Sigmoid colon (tissue), 7 donors: ENCODE measurements around the gene MUC5AC. TPM values are rescaled to one million over a fixed set of nuclear protein-coding genes. Genes with fewer than 3 reads are reported as not detected.
"Not testable (repeated sequence)": the region's sequence is repeated elsewhere in the genome, so short reads cannot be mapped to it uniquely, and the experiment has no call there.

ENCODE experiments used
- DNase-seq: peaks from one replicate; pipeline ENCODE4 v3.0.0-alpha.2; 2019
- H3K27ac ChIP-seq, 4 donors: fragments of 200-600 bp; sonication (generic); one replicate each; pipeline ENCODE4 v1.5.1; 2016 to 2019; ENCODE audit warnings: mild to moderate bottlenecking in 1 of 4
- H3K27me3 ChIP-seq, 3 donors: fragments of 200-600 bp; sonication (generic); one replicate each; pipeline ENCODE4 v1.5.1; 2019; ENCODE audit warnings: mild to moderate bottlenecking in 1 of 3
- H3K36me3 ChIP-seq, 4 donors: fragments of 200-600 bp; sonication (generic); one replicate each; pipeline ENCODE4 v1.5.1; 2016 to 2019
- H3K4me1 ChIP-seq, 4 donors: fragments of 200-600 bp; sonication (generic); one replicate each; pipeline ENCODE4 v1.5.1; 2017 to 2019
- H3K4me3 ChIP-seq, 4 donors: fragments of 200-600 bp; sonication (generic); one replicate each; pipeline ENCODE4 v1.5.1; 2017 to 2019; ENCODE audit warnings: mild to moderate bottlenecking in 2 of 4, moderate library complexity in 1 of 4
- H3K9me3 ChIP-seq, 4 donors: fragments of 200-600 bp in 3 of 4; sonication (generic) in 3 of 4; one replicate each; pipeline versions ENCODE4 v1.5.1 to v1.6.1; 2013 to 2019
- EP300 ChIP-seq, 4 donors: sonication (generic); formaldehyde crosslinking; IDR thresholded peaks; one replicate each; pipeline ENCODE4 v1.6.1; 2017; ENCODE audit warnings: antibody characterized with exemption in 4 of 4
- POLR2A ChIP-seq, 2 donors: fragments of 450-650 bp; IDR thresholded peaks; one replicate each; pipeline ENCODE4 v1.6.1; 2016; ENCODE audit warnings: antibody characterized with exemption in 2 of 2, mild to moderate bottlenecking in 2 of 2, moderate library complexity in 2 of 2
- POLR2AphosphoS5 ChIP-seq, 4 donors: sonication (generic); formaldehyde crosslinking; IDR thresholded peaks; one replicate each; pipeline ENCODE4 v1.6.1; 2017; ENCODE audit warnings: antibody characterized with exemption in 4 of 4
- WGBS, 2 donors: extraction: QIAGEN DNeasy Blood & Tissue Kit; methylation state at CpG; one replicate each; pipeline ENCODE4 v1.1.7; 2013; 5-methylcytosine and 5-hydroxymethylcytosine counted together
- intact Hi-C: fragments of 100-400 bp; cut with DNase I; formaldehyde crosslinking; loops from one replicate; pipeline ENCODE4 v1.15.1; 2023
- polyA plus RNA-seq, 3 donors: library from polyadenylated mRNA; stranded (reverse); fragments of 200-250 nt; gene quantifications; one replicate each; pipeline ENCODE4 v1.2.3, GENCODE V29; 2013
- total RNA-seq, 4 donors: library from RNA; depleted of rRNA; stranded (reverse); fragments of >200 nt; gene quantifications; one replicate each; pipeline ENCODE4 v1.1.0, GENCODE V29; 2016
- TF ChIP-seq, protein P1 (sequence below), 4 experiments: fragments of 450-650 bp in 3 of 4; fragments of 200-600 bp in 1 of 4; IDR thresholded peaks; one replicate each; pipeline ENCODE4 v1.5.1; 2016 to 2019; ENCODE audit warnings: antibody characterized with exemption in 4 of 4, mild to moderate bottlenecking in 3 of 4, moderate library complexity in 2 of 4
- donor health status: healthy with polysubstance abuse.
- donor health status: Bipolar disorder and iron deficiency.
- donor health status: healthy.

MUC5AC gene
- total and polyA plus RNA-seq, 7 donors = under 0.01 to 0.09 (median under 0.01) TPM; not detected in 4

DNA sequence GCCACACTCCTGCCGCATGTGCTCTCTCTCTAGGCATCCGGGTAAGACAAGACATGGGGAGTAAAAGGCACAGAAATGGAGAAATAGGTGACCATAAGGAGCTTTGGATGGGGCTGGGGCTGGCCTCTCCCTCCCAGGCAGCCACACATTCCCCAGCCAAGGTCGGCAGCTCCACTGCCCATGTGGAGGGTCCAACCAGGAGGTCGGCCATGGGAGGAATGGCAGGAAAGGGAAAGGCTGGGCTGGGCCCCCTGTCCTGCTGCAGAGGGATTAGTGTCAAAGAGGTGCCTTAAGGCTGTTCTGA, 460 bp upstream of the MUC5AC start:
- H3K4me3 ChIP-seq = no peak overlapping the region
- no peak overlapping the region for H3K27ac ChIP-seq
- no peaks in the 10 kb centered on the region for H3K9me3 ChIP-seq
- TF ChIP-seq, protein P1, sequence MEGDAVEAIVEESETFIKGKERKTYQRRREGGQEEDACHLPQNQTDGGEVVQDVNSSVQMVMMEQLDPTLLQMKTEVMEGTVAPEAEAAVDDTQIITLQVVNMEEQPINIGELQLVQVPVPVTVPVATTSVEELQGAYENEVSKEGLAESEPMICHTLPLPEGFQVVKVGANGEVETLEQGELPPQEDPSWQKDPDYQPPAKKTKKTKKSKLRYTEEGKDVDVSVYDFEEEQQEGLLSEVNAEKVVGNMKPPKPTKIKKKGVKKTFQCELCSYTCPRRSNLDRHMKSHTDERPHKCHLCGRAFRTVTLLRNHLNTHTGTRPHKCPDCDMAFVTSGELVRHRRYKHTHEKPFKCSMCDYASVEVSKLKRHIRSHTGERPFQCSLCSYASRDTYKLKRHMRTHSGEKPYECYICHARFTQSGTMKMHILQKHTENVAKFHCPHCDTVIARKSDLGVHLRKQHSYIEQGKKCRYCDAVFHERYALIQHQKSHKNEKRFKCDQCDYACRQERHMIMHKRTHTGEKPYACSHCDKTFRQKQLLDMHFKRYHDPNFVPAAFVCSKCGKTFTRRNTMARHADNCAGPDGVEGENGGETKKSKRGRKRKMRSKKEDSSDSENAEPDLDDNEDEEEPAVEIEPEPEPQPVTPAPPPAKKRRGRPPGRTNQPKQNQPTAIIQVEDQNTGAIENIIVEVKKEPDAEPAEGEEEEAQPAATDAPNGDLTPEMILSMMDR (IDR thresholded peaks at IDR 0.05) = no peak
- TF ChIP-seq EP300 (IDR thresholded peaks at IDR 0.05) (no peak), POLR2AphosphoS5 (IDR thresholded peaks at IDR 0.05) (no peak), POLR2A (IDR thresholded peaks at IDR 0.05) (no peak)
- intact Hi-C loops = no loop called here
- peaks cover 0 to 16% (median 0%) of the 10 kb centered on the region in 3 donors for H3K27me3 ChIP-seq
- H3K36me3 ChIP-seq = no peaks in the 10 kb centered on the region
- WGBS, 2 donors = 56 to 72% methylated on average over 4 of the region's 4 CpGs
- H3K4me1 ChIP-seq = no peaks in the 10 kb centered on the region
- DNase-seq = no peak

DNA sequence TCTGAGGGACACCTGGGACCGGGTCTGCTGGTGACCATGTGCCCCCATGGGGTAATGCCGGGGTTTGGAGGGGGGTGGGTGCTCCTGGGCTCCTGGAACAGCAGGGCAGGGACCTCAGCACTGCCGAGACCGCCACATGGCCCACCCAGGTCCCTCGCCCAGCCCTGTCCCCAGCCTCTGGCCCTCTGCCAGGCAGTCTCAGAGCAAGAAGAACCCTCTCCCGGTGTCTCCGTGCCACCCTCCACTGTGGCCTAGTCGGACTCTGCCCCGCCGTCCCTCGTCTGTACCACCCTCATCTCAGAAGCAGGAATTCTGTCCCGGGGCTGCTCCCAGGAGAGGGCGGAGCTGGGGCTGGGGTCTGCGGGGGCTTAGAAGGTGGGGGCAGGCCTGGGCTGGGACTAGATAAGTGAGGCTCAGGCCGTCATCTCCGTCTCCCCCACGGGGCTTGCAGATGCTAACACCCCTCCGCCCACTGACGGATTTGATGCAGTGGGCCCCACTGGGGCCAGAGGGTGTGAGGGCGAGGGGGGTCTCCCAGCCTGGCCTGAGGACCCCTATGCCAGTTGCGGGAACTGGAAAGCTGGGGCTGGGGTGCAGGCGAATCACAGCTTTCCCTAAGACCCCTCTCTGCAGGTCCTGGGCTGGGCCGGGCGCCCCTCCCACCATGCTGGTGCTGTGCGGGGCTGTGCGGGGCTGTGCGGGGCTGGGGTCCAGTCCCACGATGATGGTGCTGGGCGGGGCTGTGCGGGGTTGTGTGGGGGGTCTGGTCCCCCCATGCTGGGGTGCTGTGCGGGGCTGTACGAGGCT, 1.1 kb downstream of the MUC5AC start:
- H3K4me3 ChIP-seq = no peak overlapping the region
- DNase-seq = no peak
- 72 to 86% methylated on average over 32 of the region's 32 CpGs for WGBS, 2 donors
- H3K4me1 ChIP-seq = no peaks in the 10 kb centered on the region
- intact Hi-C loops = no loop called here
- peaks cover 0 to 8% (median 0%) of the 10 kb centered on the region in 3 donors for H3K27me3 ChIP-seq
- H3K9me3 ChIP-seq = no peaks in the 10 kb centered on the region
- H3K36me3 ChIP-seq = no peaks in the 10 kb centered on the region
- TF ChIP-seq, protein P1 (IDR thresholded peaks at IDR 0.05) = no peak
- TF ChIP-seq EP300 (IDR thresholded peaks at IDR 0.05) = no peak
- TF ChIP-seq POLR2A (IDR thresholded peaks at IDR 0.05) = no peak
- TF ChIP-seq POLR2AphosphoS5 (IDR thresholded peaks at IDR 0.05) = no peak
- no peak overlapping the region for H3K27ac ChIP-seq

DNA sequence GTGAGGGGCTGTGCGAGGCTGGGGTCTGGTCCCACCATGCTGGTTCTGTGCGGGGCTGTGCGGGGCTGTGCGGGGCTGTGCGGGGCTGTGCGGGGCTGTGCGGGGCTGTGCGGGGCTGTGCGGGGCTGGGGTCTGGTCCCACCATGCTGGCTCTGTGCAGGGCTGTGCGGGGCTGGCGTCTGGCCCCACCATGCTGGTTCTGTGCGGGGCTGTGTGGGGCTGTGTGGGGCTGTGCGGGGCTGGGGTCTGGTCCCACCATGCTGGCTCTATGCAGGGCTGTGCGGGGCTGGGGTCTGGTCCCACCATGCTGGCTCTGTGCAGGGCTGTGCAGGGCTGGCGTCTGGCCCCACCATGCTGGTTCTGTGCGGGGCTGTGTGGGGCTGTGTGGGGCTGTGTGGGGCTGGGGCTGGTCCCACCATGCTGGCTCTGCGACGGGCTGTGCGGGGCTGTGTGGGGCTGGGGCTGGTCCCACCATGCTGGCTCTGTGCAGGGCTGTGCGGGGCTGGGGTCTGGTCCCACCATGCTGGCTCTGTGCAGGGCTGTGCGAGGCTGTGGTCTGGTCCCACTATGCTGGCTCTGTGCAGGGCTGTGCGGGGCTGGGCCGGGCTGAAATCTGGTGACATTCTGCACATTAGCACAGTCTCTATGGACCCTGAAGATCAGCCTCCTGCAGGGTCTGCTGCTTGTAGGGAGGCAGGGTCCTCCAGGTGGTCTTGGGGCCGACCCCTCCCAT, 1.9 kb downstream of the MUC5AC start:
- DNase-seq, H3K4me3 ChIP-seq, intact Hi-C loops, H3K27me3 ChIP-seq, H3K27ac ChIP-seq, H3K36me3 ChIP-seq, H3K4me1 ChIP-seq, H3K9me3 ChIP-seq: not testable (repeated sequence)
- WGBS, 2 donors = 61 to 70% methylated on average over 24 of the region's 24 CpGs

GRCh38 chr11:1160231-1161101, 2.7 kb downstream of the MUC5AC start:
- peaks cover 0 to 8% (median 0%) of the 10 kb centered on the region in 3 donors for H3K27me3 ChIP-seq
- TF ChIP-seq POLR2AphosphoS5 (IDR thresholded peaks at IDR 0.05) (no peak), EP300 (IDR thresholded peaks at IDR 0.05) (no peak), POLR2A (IDR thresholded peaks at IDR 0.05) (no peak)
- TF ChIP-seq, protein P1 (IDR thresholded peaks at IDR 0.05) = no peak
- H3K4me3 ChIP-seq = no peak overlapping the region
- no peak overlapping the region for H3K27ac ChIP-seq
- DNase-seq = no peak
- no peaks in the 10 kb centered on the region for H3K9me3 ChIP-seq
- H3K36me3 ChIP-seq = no peaks in the 10 kb centered on the region
- 83 to 90% methylated on average over 32 of the region's 32 CpGs for WGBS, 2 donors
- H3K4me1 ChIP-seq = no peaks in the 10 kb centered on the region
- intact Hi-C loops = no loop called here
